ENCODE data around the gene MICALL2.

The MICALL2 gene

GRCh38 chr7:1386623-1387220 lies 72.5 kb downstream of the MICALL2 start:
- Histone ChIP-seq H3K36me3 (ENCODE audit: control insufficient read depth in 2 of 2, insufficient read depth in 2 of 2, low read length in 2 of 2) (no peaks in the 10 kb centered on the region), H3K4me3 (ENCODE audit: low read length in 2 of 2) (no peak overlapping the region), H3K9ac (ENCODE audit: low read depth in 1 of 2, low read length in 2 of 2) (no peak overlapping the region), H3K9me3 (ENCODE audit: control insufficient read depth in 2 of 2, low read length in 2 of 2) (peaks cover 0 to 2% of the 10 kb centered on the region in 2 donors), H3K27me3 (ENCODE audit: control insufficient read depth in 2 of 2, insufficient read depth in 2 of 2, low read length in 2 of 2) (peaks cover 4 to 21% of the 10 kb centered on the region in 2 donors), H3K4me1 (ENCODE audit: control insufficient read depth in 2 of 2, insufficient read depth in 2 of 2, low read length in 2 of 2) (no peaks in the 10 kb centered on the region), H3K27ac (ENCODE audit: low read depth in 2 of 2, low read length in 2 of 2) (no peak overlapping the region)

- H3K27ac ChIP-seq (ENCODE audit: low read depth in 2 of 2, low read length in 2 of 2), result no peak overlapping the region
- H3K9me3 ChIP-seq (ENCODE audit: control insufficient read depth in 2 of 2, low read length in 2 of 2), result no peaks in the 10 kb centered on the region
- H3K27me3 ChIP-seq (ENCODE audit: control insufficient read depth in 2 of 2, insufficient read depth in 2 of 2, low read length in 2 of 2), result peaks cover 4 to 21% of the 10 kb centered on the region in 2 donors
- no peak overlapping the region for H3K9ac ChIP-seq (ENCODE audit: low read depth in 1 of 2, low read length in 2 of 2)
- H3K4me3 ChIP-seq (ENCODE audit: low read length in 2 of 2), result no peak overlapping the region
- no peaks in the 10 kb centered on the region for H3K36me3 ChIP-seq (ENCODE audit: control insufficient read depth in 2 of 2, insufficient read depth in 2 of 2, low read length in 2 of 2)
- H3K4me1 ChIP-seq (ENCODE audit: control insufficient read depth in 2 of 2, insufficient read depth in 2 of 2, low read length in 2 of 2), result no peaks in the 10 kb centered on the region
Observed at GRCh38 chr7:1385809-1386622, 73.3 kb downstream of the MICALL2 start.

GRCh38 chr7:1385086-1385808 lies 74.0 kb downstream of the MICALL2 start:
- peaks cover 4 to 21% of the 10 kb centered on the region in 2 donors for H3K27me3 ChIP-seq (ENCODE audit: control insufficient read depth in 2 of 2, insufficient read depth in 2 of 2, low read length in 2 of 2)
- no peaks in the 10 kb centered on the region for H3K36me3 ChIP-seq (ENCODE audit: control insufficient read depth in 2 of 2, insufficient read depth in 2 of 2, low read length in 2 of 2)
- H3K9ac ChIP-seq (ENCODE audit: low read depth in 1 of 2, low read length in 2 of 2), result no peak overlapping the region
- no peaks in the 10 kb centered on the region for H3K9me3 ChIP-seq (ENCODE audit: control insufficient read depth in 2 of 2, low read length in 2 of 2)
- no peak overlapping the region for H3K27ac ChIP-seq (ENCODE audit: low read depth in 2 of 2, low read length in 2 of 2)
- no peak overlapping the region for H3K4me3 ChIP-seq (ENCODE audit: low read length in 2 of 2)
- H3K4me1 ChIP-seq (ENCODE audit: control insufficient read depth in 2 of 2, insufficient read depth in 2 of 2, low read length in 2 of 2), result no peaks in the 10 kb centered on the region
